Cardiac muscle cell (in vitro differentiated cells and primary cell): ENCODE data around the gene MSRB1. TPM values are rescaled to one million over a fixed set of nuclear protein-coding genes. Genes with fewer than 3 reads are reported as not detected.
A peak's percentile ranks its signal among the peaks of the same experiment; 100 is the strongest.

Experiments
- DNase-seq, 2 donors: peaks; one replicate each; pipeline versions ENCODE4 v3.0.0 to v3.0.0-alpha.2; 2010 to 2017; ENCODE audit warnings: low read depth in 1 of 2, low spot score in 1 of 2
- H3K27ac ChIP-seq: fragments of 200-600 bp; sonication (generic); 2 replicates; pipeline ENCODE4 v1.5.1; 2016
- H3K27me3 ChIP-seq: fragments of 200-600 bp; sonication (generic); 2 replicates; pipeline ENCODE4 v1.6.0; 2016; ENCODE audit warnings: control low read depth
- H3K36me3 ChIP-seq: fragments of 200-600 bp; sonication (generic); 2 replicates; pipeline ENCODE4 v1.5.1; 2016; ENCODE audit warnings: control low read depth
- H3K4me1 ChIP-seq: fragments of 200-600 bp; sonication (generic); 2 replicates; pipeline ENCODE4 v1.8.1; 2017; ENCODE audit warnings: low read depth, mild to moderate bottlenecking, mixed run types
- H3K4me3 ChIP-seq: fragments of 200-600 bp; sonication (generic); 2 replicates; pipeline ENCODE4 v1.5.1; 2016; ENCODE audit warnings: mild to moderate bottlenecking
- H3K9me3 ChIP-seq: fragments of 200-600 bp; sonication (generic); 2 replicates; pipeline ENCODE4 v1.5.1; 2017; ENCODE audit warnings: low read depth, mild to moderate bottlenecking, control low read depth
- polyA plus RNA-seq: library from polyadenylated mRNA; unstranded; fragments of >200 nt; fragmentation: Nextera tagmentation; extraction: Ambion mirVana; gene quantifications from 2 replicates; pipeline ENCODE4 v1.2.1, GENCODE V29; 2016
- total RNA-seq: library from RNA; depleted of rRNA; stranded (reverse); fragments of >200 nt; gene quantifications from 2 replicates; pipeline ENCODE4 v1.2.3, GENCODE V29; 2016
- TF ChIP-seq, protein P1 (sequence below): IDR thresholded peaks from 2 replicates; pipeline ENCODE4 v1.5.1; 2012; ENCODE audit warnings: low read depth, mild to moderate bottlenecking, low read length

The MSRB1 gene
- total and polyA plus RNA-seq, 2 experiments from 2014 or later: 13.6 to 35.1 TPM

DNA sequence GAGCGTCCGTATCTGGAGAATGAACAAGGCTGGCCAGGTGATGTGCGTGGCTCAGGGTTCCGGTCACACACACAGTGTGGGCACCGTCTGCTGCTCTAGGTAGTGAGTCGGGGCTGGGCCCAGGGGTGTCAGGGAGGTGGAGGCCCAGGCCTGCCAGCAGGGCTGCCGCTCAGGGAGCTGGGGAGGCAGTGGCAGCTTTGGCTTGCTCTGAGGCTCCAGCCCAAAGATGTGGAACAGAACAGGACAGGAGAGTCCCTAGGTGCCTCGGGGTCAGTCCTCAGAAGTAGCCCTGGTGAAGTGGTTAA, 33.2 kb upstream of the MSRB1 start:
- DNase-seq: no peak

GRCh38 chr16:1975432-1976215, 32.6 kb upstream of the MSRB1 start:
- Histone ChIP-seq H3K4me3 (no peak overlapping the region), H3K27me3 (peaks cover 29% of the 10 kb centered on the region), H3K9me3 (no peaks in the 10 kb centered on the region), H3K4me1 (peaks cover 5% of the 10 kb centered on the region), H3K36me3 (peaks cover 15% of the 10 kb centered on the region), H3K27ac (no peak overlapping the region)
- DNase-seq: no peak
- TF ChIP-seq, protein P1, sequence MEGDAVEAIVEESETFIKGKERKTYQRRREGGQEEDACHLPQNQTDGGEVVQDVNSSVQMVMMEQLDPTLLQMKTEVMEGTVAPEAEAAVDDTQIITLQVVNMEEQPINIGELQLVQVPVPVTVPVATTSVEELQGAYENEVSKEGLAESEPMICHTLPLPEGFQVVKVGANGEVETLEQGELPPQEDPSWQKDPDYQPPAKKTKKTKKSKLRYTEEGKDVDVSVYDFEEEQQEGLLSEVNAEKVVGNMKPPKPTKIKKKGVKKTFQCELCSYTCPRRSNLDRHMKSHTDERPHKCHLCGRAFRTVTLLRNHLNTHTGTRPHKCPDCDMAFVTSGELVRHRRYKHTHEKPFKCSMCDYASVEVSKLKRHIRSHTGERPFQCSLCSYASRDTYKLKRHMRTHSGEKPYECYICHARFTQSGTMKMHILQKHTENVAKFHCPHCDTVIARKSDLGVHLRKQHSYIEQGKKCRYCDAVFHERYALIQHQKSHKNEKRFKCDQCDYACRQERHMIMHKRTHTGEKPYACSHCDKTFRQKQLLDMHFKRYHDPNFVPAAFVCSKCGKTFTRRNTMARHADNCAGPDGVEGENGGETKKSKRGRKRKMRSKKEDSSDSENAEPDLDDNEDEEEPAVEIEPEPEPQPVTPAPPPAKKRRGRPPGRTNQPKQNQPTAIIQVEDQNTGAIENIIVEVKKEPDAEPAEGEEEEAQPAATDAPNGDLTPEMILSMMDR: no peak

More for the DNA sequence above, 33.2 kb upstream of the MSRB1 start:
- H3K27me3 ChIP-seq: peaks cover 34% of the 10 kb centered on the region
- H3K27ac ChIP-seq: no peak overlapping the region
- H3K4me1 ChIP-seq: peaks cover 5% of the 10 kb centered on the region
- no peaks in the 10 kb centered on the region for H3K9me3 ChIP-seq
- no peak overlapping the region for H3K4me3 ChIP-seq
- peaks cover 15% of the 10 kb centered on the region for H3K36me3 ChIP-seq
- TF ChIP-seq, protein P1: no peak

DNA sequence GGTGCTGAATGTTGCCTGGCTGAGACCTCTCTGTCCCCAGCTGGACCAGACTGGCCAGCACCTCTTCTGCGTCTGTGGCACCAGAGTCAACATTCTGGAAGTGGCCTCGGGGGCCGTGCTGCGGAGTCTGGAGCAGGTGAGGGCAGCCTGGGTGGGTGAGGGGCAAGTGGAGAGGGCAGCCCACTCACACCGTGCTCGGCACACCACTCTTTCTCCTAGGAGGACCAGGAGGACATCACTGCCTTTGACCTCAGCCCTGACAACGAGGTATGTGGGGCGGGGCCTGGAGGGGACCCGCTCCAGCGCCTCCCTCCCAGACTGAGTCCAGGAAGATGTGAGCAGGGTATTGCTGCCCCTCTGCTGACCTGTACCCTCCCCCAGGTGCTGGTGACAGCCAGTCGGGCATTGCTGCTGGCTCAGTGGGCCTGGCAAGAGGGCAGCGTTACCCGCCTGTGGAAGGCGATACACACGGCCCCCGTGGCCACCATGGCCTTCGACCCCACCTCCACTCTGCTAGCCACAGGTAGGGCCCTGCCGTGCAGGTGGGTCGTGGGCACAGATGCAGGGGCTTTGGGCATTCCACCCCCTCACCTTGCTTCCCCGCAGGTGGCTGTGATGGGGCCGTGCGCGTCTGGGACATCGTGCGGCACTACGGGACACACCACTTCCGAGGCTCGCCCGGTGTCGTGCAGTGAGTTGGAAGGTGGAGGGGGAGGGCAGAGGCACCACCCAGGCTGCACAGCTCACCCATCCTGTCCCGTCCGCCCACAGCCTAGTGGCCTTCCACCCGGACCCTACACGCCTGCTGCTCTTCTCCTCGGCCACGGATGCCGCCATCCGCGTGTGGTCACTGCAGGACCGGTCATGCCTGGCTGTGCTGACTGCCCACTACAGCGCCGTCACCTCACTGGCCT, 31.4 kb upstream of the MSRB1 start:
- no peaks in the 10 kb centered on the region for H3K9me3 ChIP-seq
- TF ChIP-seq, protein P1: no peak
- DNase-seq: no peak

DNA sequence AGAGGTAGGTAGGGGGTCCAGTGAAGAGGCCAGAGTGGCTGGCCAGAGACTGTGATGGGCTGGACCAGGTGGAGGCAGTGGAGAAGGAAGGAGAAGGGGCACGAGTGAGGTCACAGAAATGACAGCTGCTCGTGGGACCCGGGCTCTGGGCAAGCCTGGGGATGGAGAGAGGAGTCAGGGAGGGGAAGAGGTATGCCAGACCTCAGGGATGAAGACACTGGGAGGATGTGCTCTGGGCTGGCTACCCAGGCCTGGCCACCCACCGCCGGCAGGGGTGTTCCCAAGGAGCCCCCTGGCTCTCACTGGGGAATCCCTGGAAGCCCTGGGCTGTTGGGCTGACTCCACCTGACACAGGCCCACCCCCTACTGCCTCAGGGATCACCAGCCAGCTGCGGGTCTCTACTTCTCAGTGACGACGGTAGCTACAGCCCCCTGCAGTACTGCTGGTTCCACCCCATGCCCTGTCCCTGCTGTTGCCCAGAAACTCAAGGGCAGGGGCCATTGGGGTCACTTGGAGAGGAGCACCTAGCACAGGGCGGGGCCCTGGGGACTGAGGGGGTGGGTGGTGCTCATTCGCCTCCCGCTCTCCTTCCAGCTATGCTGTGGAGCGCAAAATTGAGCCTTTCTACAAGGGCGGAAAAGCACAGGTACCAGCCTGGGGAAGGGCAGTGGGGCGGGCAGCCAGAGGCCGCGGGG, 30.6 kb upstream of the MSRB1 start:
- Histone ChIP-seq H3K36me3 (peaks cover 15% of the 10 kb centered on the region), H3K4me1 (peaks cover 5% of the 10 kb centered on the region), H3K27ac (no peak overlapping the region), H3K9me3 (no peaks in the 10 kb centered on the region), H3K27me3 (peaks cover 9% of the 10 kb centered on the region), H3K4me3 (no peak overlapping the region)
- TF ChIP-seq, protein P1: no peak
- DNase-seq: no peak

More for the DNA sequence above, 31.4 kb upstream of the MSRB1 start:
- no peak overlapping the region for H3K4me3 ChIP-seq
- H3K27me3 ChIP-seq: peaks cover 17% of the 10 kb centered on the region
- H3K4me1 ChIP-seq: peaks cover 5% of the 10 kb centered on the region
- H3K27ac ChIP-seq: no peak overlapping the region
- peaks cover 15% of the 10 kb centered on the region for H3K36me3 ChIP-seq

DNA sequence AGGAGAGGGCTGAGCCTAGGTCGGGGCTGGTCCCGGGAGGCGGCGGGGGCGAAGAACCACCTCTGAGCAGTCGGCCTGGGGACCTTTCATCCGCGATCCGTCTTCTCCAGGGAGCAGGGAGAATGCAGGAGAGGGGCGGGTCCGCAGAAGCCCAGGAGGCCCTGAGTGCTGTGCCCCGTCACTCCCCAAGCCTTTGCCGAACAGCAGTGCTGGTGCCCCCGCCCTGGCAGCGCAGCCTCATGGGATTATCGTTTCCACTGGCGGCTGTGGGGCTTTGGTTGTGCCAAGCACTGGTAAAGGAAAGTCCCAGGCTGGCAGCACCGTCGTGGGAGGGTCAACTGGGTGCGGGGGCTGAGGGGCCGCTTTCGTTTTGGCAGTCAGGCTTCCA, 29.5 kb upstream of the MSRB1 start:
- peaks cover 15% of the 10 kb centered on the region for H3K36me3 ChIP-seq
- no peaks in the 10 kb centered on the region for H3K27me3 ChIP-seq
- H3K9me3 ChIP-seq: no peaks in the 10 kb centered on the region
- no peak for DNase-seq
- peaks cover 5% of the 10 kb centered on the region for H3K4me1 ChIP-seq
- peak overlapping the region; percentile 78 for H3K4me3 ChIP-seq
- H3K27ac ChIP-seq: no peak overlapping the region
- TF ChIP-seq, protein P1: no peak
